GM12872 (cell line): ENCODE measurements around the gene PRKAR1B.

ENCODE experiments used
- CTCF ChIP-seq: IDR thresholded peaks from 3 replicates; pipeline ENCODE4 v1.5.1; 2011; ENCODE audit warnings: low read depth, mild to moderate bottlenecking, low read length, moderate library complexity; ENCODE audit not compliant: insufficient read depth

The PRKAR1B gene

GRCh38 chr7:531777-532176, 195.3 kb downstream of the PRKAR1B start:
- no peak for TF ChIP-seq CTCF

- TF ChIP-seq CTCF: no peak
Observed at GRCh38 chr7:528451-528850, 198.6 kb downstream of the PRKAR1B start.

- no peak for TF ChIP-seq CTCF
Observed at GRCh38 chr7:527723-528122, 199.4 kb downstream of the PRKAR1B start.

GRCh38 chr7:526460-527034, 200.5 kb downstream of the PRKAR1B start:
- no peak for TF ChIP-seq CTCF

- no peak for TF ChIP-seq CTCF
Observed at GRCh38 chr7:525740-526139, 201.3 kb downstream of the PRKAR1B start.

GRCh38 chr7:524800-525199, 202.3 kb downstream of the PRKAR1B start:
- TF ChIP-seq CTCF: no peak

GRCh38 chr7:523347-524336, 203.4 kb downstream of the PRKAR1B start:
- TF ChIP-seq CTCF: no peak
